AG08395 (cell line): Measurements from ENCODE around the gene KLK1.
"Not testable (repeated sequence)": the region's sequence is repeated elsewhere in the genome, so short reads cannot be mapped to it uniquely, and the experiment has no call there.

Experiments
- DNase-seq: peaks from one replicate; pipeline ENCODE4 v3.0.0; 2012; ENCODE audit warnings: mixed read lengths, low spot score

Gene KLK1

GRCh38 chr19:50814883-50815282 is 8.7 kb downstream of the KLK1 start:
- no peak for DNase-seq

- no peak for DNase-seq
Observed at GRCh38 chr19:50812474-50812873, 11.1 kb downstream of the KLK1 start.

GRCh38 chr19:50811622-50812238 is 11.9 kb downstream of the KLK1 start:
- not testable (repeated sequence) for DNase-seq

- no peak for DNase-seq
Observed at GRCh38 chr19:50808856-50809255, 14.7 kb downstream of the KLK1 start.

GRCh38 chr19:50804420-50805272 is 18.9 kb downstream of the KLK1 start:
- peak; percentile 99 for DNase-seq

- DNase-seq: no peak
Observed at GRCh38 chr19:50803633-50804419, 19.8 kb downstream of the KLK1 start.

GRCh38 chr19:50801107-50801506 is 22.5 kb downstream of the KLK1 start:
- DNase-seq: no peak

- DNase-seq: no peak
Observed at GRCh38 chr19:50799547-50799851, 24.1 kb downstream of the KLK1 start.

- DNase-seq: no peak
Observed at GRCh38 chr19:50798659-50799546, 24.7 kb downstream of the KLK1 start.

- DNase-seq: no peak
Observed at GRCh38 chr19:50797781-50798658, 25.6 kb downstream of the KLK1 start.

- no peak for DNase-seq
Observed at GRCh38 chr19:50797429-50797780, 26.2 kb downstream of the KLK1 start.

GRCh38 chr19:50796634-50797428 is 26.8 kb downstream of the KLK1 start:
- no peak for DNase-seq

GRCh38 chr19:50796128-50796633 is 27.4 kb downstream of the KLK1 start:
- DNase-seq: no peak

- no peak for DNase-seq
Observed at GRCh38 chr19:50795664-50796073, 27.9 kb downstream of the KLK1 start.

GRCh38 chr19:50794876-50795663 is 28.5 kb downstream of the KLK1 start:
- no peak for DNase-seq

- DNase-seq: no peak
Observed at GRCh38 chr19:50794074-50794875, 29.3 kb downstream of the KLK1 start.

- no peak for DNase-seq
Observed at GRCh38 chr19:50793558-50794065, 30.0 kb downstream of the KLK1 start.
